ENCODE measurements around the gene PTPRG.
"Not testable (repeated sequence)": the region's sequence is repeated elsewhere in the genome, so short reads cannot be mapped to it uniquely, and the experiment has no call there.

Gene PTPRG

GRCh38 chr3:61733000-61733399, 171.6 kb downstream of the PTPRG start:
- no peak for DNase-seq

GRCh38 chr3:61733876-61734275, 172.5 kb downstream of the PTPRG start:
- DNase-seq: no peak

- no peak for DNase-seq
These were observed 173.6 kb downstream of the PTPRG start for GRCh38 chr3:61734749-61735686.

- DNase-seq: no peak
These were observed 175.1 kb downstream of the PTPRG start for GRCh38 chr3:61736506-61736905.

- DNase-seq: no peak
These were observed 178.3 kb downstream of the PTPRG start for GRCh38 chr3:61739640-61740039.

- DNase-seq: no peak
These were observed 179.1 kb downstream of the PTPRG start for GRCh38 chr3:61740494-61740893.

GRCh38 chr3:61741551-61741950, 180.2 kb downstream of the PTPRG start:
- no peak for DNase-seq

GRCh38 chr3:61742006-61742405, 180.6 kb downstream of the PTPRG start:
- no peak for DNase-seq

GRCh38 chr3:61743067-61743466, 181.7 kb downstream of the PTPRG start:
- DNase-seq: no peak

- no peak for DNase-seq
These were observed 182.4 kb downstream of the PTPRG start for GRCh38 chr3:61743686-61744242.

- no peak for DNase-seq
These were observed 186.9 kb downstream of the PTPRG start for GRCh38 chr3:61748288-61748687.

GRCh38 chr3:61750766-61751165, 189.4 kb downstream of the PTPRG start:
- no peak for DNase-seq

GRCh38 chr3:61758839-61759238, 197.5 kb downstream of the PTPRG start:
- no peak for DNase-seq

- not testable (repeated sequence) for DNase-seq
These were observed 199.4 kb downstream of the PTPRG start for GRCh38 chr3:61760783-61761182.

- DNase-seq: no peak
These were observed 200.5 kb downstream of the PTPRG start for GRCh38 chr3:61761694-61762430.

GRCh38 chr3:61765157-61765876, 203.9 kb downstream of the PTPRG start:
- DNase-seq: no peak

- DNase-seq: no peak
These were observed 207.1 kb downstream of the PTPRG start for GRCh38 chr3:61768284-61769037.

GRCh38 chr3:61769266-61769990, 208.1 kb downstream of the PTPRG start:
- DNase-seq: no peak

- no peak for DNase-seq
These were observed 210.6 kb downstream of the PTPRG start for GRCh38 chr3:61771976-61772375.

- no peak for DNase-seq
These were observed 211.1 kb downstream of the PTPRG start for GRCh38 chr3:61772456-61772855.

- DNase-seq: no peak
These were observed 213.0 kb downstream of the PTPRG start for GRCh38 chr3:61774279-61774890.

All from stimulated activated naive CD4-positive, alpha-beta T cell treated with Interleukin-2 at 50 U/mL for 16 hours (primary cell).